ENCODE measurements around the gene CAPRIN2.

Gene CAPRIN2

GRCh38 chr12:30754750-30755394 is at the start of gene CAPRIN2:
Gene CAPRIN2 (minus strand): TSS chr12:30754951. CDS start chr12:30753520, 1,431 bp downstream.
- Histone ChIP-seq H3K9me3 (no peaks in the 10 kb centered on the region), H3K27me3 (no peaks in the 10 kb centered on the region), H3K4me3 (peak within 1 kb of the TSS; percentile 78 to 96), H3K4me1 (peaks cover 0 to 21% (median 10%) of the 10 kb centered on the region in 4 donors), H3K27ac (peak within 1 kb of the TSS; percentile 78 to 85), H3K36me3 (no peaks in the 10 kb centered on the region)
- TF ChIP-seq, protein P1, sequence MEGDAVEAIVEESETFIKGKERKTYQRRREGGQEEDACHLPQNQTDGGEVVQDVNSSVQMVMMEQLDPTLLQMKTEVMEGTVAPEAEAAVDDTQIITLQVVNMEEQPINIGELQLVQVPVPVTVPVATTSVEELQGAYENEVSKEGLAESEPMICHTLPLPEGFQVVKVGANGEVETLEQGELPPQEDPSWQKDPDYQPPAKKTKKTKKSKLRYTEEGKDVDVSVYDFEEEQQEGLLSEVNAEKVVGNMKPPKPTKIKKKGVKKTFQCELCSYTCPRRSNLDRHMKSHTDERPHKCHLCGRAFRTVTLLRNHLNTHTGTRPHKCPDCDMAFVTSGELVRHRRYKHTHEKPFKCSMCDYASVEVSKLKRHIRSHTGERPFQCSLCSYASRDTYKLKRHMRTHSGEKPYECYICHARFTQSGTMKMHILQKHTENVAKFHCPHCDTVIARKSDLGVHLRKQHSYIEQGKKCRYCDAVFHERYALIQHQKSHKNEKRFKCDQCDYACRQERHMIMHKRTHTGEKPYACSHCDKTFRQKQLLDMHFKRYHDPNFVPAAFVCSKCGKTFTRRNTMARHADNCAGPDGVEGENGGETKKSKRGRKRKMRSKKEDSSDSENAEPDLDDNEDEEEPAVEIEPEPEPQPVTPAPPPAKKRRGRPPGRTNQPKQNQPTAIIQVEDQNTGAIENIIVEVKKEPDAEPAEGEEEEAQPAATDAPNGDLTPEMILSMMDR (IDR thresholded peaks at IDR 0.05), result peak; percentile 26 to 29
- DNase-seq, result peak; percentile 94 to 98
- intact Hi-C loops (cut with DNase I; ENCODE audit: low total_unique reads), result loop anchor here (2.0 kb wide), 2 partner anchors 50 to 60 kb away; partner anchors contain the start of gene IPO8

- intact Hi-C loops (cut with DNase I; ENCODE audit: low total_unique reads), result no loop called here
- no peak for DNase-seq
- no peaks in the 10 kb centered on the region for H3K9me3 ChIP-seq
- H3K4me1 ChIP-seq, result peaks cover 0 to 20% (median 17%) of the 10 kb centered on the region in 4 donors
- H3K27me3 ChIP-seq, result peaks cover 0 to 3% of the 10 kb centered on the region in 2 donors
- no peak overlapping the region for H3K4me3 ChIP-seq
- H3K27ac ChIP-seq, result no peak overlapping the region
- no peaks in the 10 kb centered on the region for H3K36me3 ChIP-seq
- TF ChIP-seq, protein P1 (IDR thresholded peaks at IDR 0.05), result no peak
Measured at GRCh38 chr12:30797689-30798088, 42.9 kb upstream of the CAPRIN2 start.

GRCh38 chr12:30796891-30797371 is 42.2 kb upstream of the CAPRIN2 start:
- peak overlapping the region; percentile 52 to 70 for H3K4me3 ChIP-seq
- no peak overlapping the region for H3K27ac ChIP-seq

GRCh38 chr12:30796313-30796780 is 41.6 kb upstream of the CAPRIN2 start:
- peak overlapping the region; percentile 52 to 70 for H3K4me3 ChIP-seq
- TF ChIP-seq, protein P1 (IDR thresholded peaks at IDR 0.05), result peak in 1 of 2 experiments; percentile 39
- DNase-seq, result peak in 1 of 2 donors; percentile 66
- H3K36me3 ChIP-seq, result no peaks in the 10 kb centered on the region
- peaks cover 0 to 20% (median 17%) of the 10 kb centered on the region in 4 donors for H3K4me1 ChIP-seq
- peak overlapping the region; percentile 49 to 58 for H3K27ac ChIP-seq
- peaks cover 0 to 3% of the 10 kb centered on the region in 2 donors for H3K27me3 ChIP-seq
- H3K9me3 ChIP-seq, result no peaks in the 10 kb centered on the region
- intact Hi-C loops (cut with DNase I; ENCODE audit: low total_unique reads), result no loop called here

More at GRCh38 chr12:30796891-30797371, 42.2 kb upstream of the CAPRIN2 start:
- Histone ChIP-seq H3K9me3 (no peaks in the 10 kb centered on the region), H3K27me3 (peaks cover 0 to 3% of the 10 kb centered on the region in 2 donors), H3K4me1 (peaks cover 0 to 20% (median 17%) of the 10 kb centered on the region in 4 donors), H3K36me3 (no peaks in the 10 kb centered on the region)
- no peak for DNase-seq
- TF ChIP-seq, protein P1 (IDR thresholded peaks at IDR 0.05), result no peak
- intact Hi-C loops (cut with DNase I; ENCODE audit: low total_unique reads), result no loop called here

GRCh38 chr12:30795410-30796312 is 40.9 kb upstream of the CAPRIN2 start:
- DNase-seq, result peak; percentile 65 to 78
- peaks cover 0 to 3% of the 10 kb centered on the region in 2 donors for H3K27me3 ChIP-seq
- peak overlapping the region; percentile 52 to 70 for H3K4me3 ChIP-seq
- intact Hi-C loops (cut with DNase I; ENCODE audit: low total_unique reads), result no loop called here
- no peaks in the 10 kb centered on the region for H3K36me3 ChIP-seq
- H3K4me1 ChIP-seq, result peaks cover 0 to 20% (median 17%) of the 10 kb centered on the region in 4 donors
- H3K27ac ChIP-seq, result peak overlapping the region; percentile 49 to 58
- TF ChIP-seq, protein P1 (IDR thresholded peaks at IDR 0.05), result no peak
- H3K9me3 ChIP-seq, result no peaks in the 10 kb centered on the region
